GM11168 (cell line): ENCODE data around the gene KY.
"Not testable (repeated sequence)": the region's sequence is repeated elsewhere in the genome, so short reads cannot be mapped to it uniquely, and the experiment has no call there.

ENCODE experiments used
- in situ Hi-C: fragments of 300-500 bp; cut with MboI; formaldehyde crosslinking; loops from one replicate; pipeline ENCODE4 v1.12.0; 2022; ENCODE audit warnings: low sequenced_read_pairs; ENCODE audit not compliant: unreplicated experiment

KY gene

DNA sequence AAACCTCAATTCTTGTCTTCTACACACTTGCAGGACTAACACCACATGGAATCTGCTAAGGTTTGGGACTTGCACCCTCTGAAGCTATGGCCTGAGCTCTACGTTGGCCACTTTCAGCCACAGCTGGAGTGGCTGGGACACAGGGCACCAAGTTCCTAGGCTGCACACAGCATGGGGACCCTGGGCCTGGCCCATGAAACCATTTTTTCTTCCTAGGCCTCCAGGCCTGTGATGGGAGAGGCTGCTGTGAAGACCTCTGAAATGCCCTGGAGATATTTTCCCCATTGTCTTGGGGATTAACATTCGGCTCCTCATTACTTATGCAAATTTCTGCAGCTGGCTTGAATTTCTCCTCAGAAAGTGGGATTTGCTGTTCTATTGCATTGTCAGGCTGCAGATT, 80.9 kb downstream of the KY start:
- in situ Hi-C loops, result not testable (repeated sequence)

- in situ Hi-C loops, result no loop called here
Measured at GRCh38 chr3:134568790-134569189, 82.0 kb downstream of the KY start.

GRCh38 chr3:134567605-134568004, 83.2 kb downstream of the KY start:
- in situ Hi-C loops, result no loop called here

DNA sequence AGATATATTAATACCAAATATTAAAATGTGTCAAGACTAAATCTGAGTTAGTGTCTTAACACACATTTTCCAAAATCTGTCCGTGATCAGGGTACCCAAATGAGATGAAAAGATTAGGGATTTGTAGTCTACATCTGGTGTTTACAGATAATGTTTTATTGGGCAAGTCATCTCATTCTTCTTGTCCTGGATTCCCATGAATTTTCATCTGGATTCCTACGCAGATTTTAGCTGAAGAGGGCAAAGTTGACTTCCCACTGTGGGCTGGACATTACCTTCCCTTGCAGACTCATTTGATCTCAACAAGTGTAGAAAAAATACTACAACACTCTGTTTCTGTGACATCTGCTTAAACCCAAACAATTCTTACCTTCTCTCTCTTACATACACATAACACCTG, 85.8 kb downstream of the KY start:
- in situ Hi-C loops, result no loop called here

- in situ Hi-C loops, result no loop called here
Measured at GRCh38 chr3:134563601-134564000, 87.2 kb downstream of the KY start.

GRCh38 chr3:134562055-134562454, 88.8 kb downstream of the KY start:
- in situ Hi-C loops, result no loop called here

GRCh38 chr3:134559591-134559990, 91.2 kb downstream of the KY start:
- in situ Hi-C loops, result no loop called here
